ENCODE measurements around the gene CDHR2. TPM values are rescaled to one million over a fixed set of nuclear protein-coding genes. Genes with fewer than 3 reads are reported as not detected.

CDHR2 gene
- total RNA-seq, 2 donors from 2014 or later = 0.37 to 0.89 TPM

DNA sequence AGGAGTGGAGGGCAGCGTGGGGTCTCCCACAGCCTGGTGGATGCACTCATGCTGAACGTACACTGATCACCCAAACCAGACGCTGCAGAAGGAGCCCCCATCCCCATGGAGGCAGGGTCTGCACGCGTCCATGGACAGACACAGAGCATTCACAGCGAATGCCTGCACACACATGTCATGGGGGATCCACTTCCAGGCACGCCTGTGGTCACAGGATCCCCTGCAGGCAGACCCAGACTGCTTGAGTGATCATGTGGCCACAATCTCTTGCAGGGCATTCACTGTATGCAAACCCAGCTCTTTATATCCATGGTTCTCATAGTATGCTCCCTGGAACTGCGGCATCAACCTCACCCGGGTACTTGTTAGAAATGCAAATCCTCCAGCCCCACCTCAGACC lies 75.8 kb downstream of the CDHR2 start:
- Mint-ChIP-seq H3K27ac (no peak overlapping the region), H3K9me3 (no peaks in the 10 kb centered on the region), H3K4me1 (peaks cover 4% of the 10 kb centered on the region), H3K36me3 (ENCODE audit: low read depth) (no peaks in the 10 kb centered on the region), H3K27me3 (ENCODE audit: insufficient read depth) (peaks cover 84% of the 10 kb centered on the region), H3K4me3 (no peak overlapping the region)
- DNase-seq = no peak
- no peak overlapping the region for H3K9ac ChIP-seq (ENCODE audit: extremely low read depth, low read length, poor library complexity, severe bottlenecking)
- H3K27me3 ChIP-seq (ENCODE audit: control insufficient read depth, insufficient read depth, low read length, poor library complexity, severe bottlenecking) = peaks cover 78% of the 10 kb centered on the region
- H3K27ac ChIP-seq (ENCODE audit: low read depth, low read length) = no peak overlapping the region
- no peak overlapping the region for H3K4me3 ChIP-seq (ENCODE audit: low read length)
- no peaks in the 10 kb centered on the region for H3K9me3 ChIP-seq (ENCODE audit: control insufficient read depth, low read length)
- TF ChIP-seq, protein P1, sequence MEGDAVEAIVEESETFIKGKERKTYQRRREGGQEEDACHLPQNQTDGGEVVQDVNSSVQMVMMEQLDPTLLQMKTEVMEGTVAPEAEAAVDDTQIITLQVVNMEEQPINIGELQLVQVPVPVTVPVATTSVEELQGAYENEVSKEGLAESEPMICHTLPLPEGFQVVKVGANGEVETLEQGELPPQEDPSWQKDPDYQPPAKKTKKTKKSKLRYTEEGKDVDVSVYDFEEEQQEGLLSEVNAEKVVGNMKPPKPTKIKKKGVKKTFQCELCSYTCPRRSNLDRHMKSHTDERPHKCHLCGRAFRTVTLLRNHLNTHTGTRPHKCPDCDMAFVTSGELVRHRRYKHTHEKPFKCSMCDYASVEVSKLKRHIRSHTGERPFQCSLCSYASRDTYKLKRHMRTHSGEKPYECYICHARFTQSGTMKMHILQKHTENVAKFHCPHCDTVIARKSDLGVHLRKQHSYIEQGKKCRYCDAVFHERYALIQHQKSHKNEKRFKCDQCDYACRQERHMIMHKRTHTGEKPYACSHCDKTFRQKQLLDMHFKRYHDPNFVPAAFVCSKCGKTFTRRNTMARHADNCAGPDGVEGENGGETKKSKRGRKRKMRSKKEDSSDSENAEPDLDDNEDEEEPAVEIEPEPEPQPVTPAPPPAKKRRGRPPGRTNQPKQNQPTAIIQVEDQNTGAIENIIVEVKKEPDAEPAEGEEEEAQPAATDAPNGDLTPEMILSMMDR (conservative IDR thresholded peaks at IDR 0.05) = no peak
- H3K4me1 ChIP-seq (ENCODE audit: control insufficient read depth, insufficient read depth, low read length) = no peaks in the 10 kb centered on the region
- H3K36me3 ChIP-seq (ENCODE audit: control insufficient read depth, insufficient read depth, low read length) = no peaks in the 10 kb centered on the region
- WGBS, 2 experiments (ENCODE audit: insufficient coverage in 1 of 2, insufficient read length in 1 of 2) = 76 to 79% methylated on average over 6 to 9 of the region's 9 CpGs

DNA sequence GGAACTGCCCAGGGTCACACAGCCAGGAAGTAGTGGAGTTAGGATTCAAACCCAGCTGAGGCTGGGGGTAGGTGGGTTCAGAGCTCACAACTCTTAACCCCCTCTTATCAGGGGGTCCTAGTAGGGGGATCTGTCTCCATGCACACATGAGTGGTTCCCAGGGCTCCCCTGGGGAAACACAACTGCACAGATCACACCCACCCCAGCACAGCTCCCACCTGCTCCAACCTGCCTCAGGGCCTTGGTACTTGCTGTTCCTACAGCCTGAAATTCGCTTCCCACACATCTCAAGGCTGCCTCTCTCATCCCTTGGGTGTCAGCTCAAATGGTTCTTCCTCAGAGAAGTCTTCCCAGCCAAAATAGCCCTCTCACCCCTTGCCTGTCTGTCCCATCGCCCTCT lies 76.4 kb downstream of the CDHR2 start:
- TF ChIP-seq, protein P1 (conservative IDR thresholded peaks at IDR 0.05) = no peak
- no peaks in the 10 kb centered on the region for H3K36me3 Mint-ChIP-seq (ENCODE audit: low read depth)
- no peaks in the 10 kb centered on the region for H3K9me3 Mint-ChIP-seq
- DNase-seq = no peak
- H3K27me3 Mint-ChIP-seq (ENCODE audit: insufficient read depth) = peaks cover 81% of the 10 kb centered on the region
- Histone ChIP-seq H3K27ac (ENCODE audit: low read depth, low read length) (no peak overlapping the region), H3K4me3 (ENCODE audit: low read length) (no peak overlapping the region), H3K9ac (ENCODE audit: extremely low read depth, low read length, poor library complexity, severe bottlenecking) (no peak overlapping the region), H3K36me3 (ENCODE audit: control insufficient read depth, insufficient read depth, low read length) (no peaks in the 10 kb centered on the region), H3K27me3 (ENCODE audit: control insufficient read depth, insufficient read depth, low read length, poor library complexity, severe bottlenecking) (peaks cover 76% of the 10 kb centered on the region), H3K4me1 (ENCODE audit: control insufficient read depth, insufficient read depth, low read length) (no peaks in the 10 kb centered on the region), H3K9me3 (ENCODE audit: control insufficient read depth, low read length) (no peaks in the 10 kb centered on the region)
- no peak overlapping the region for H3K4me3 Mint-ChIP-seq
- H3K27ac Mint-ChIP-seq = no peak overlapping the region
- 91 to 100% methylated on average over 2 of the region's 2 CpGs for WGBS, 2 experiments (ENCODE audit: insufficient coverage in 1 of 2, insufficient read length in 1 of 2)
- peaks cover 2% of the 10 kb centered on the region for H3K4me1 Mint-ChIP-seq

DNA sequence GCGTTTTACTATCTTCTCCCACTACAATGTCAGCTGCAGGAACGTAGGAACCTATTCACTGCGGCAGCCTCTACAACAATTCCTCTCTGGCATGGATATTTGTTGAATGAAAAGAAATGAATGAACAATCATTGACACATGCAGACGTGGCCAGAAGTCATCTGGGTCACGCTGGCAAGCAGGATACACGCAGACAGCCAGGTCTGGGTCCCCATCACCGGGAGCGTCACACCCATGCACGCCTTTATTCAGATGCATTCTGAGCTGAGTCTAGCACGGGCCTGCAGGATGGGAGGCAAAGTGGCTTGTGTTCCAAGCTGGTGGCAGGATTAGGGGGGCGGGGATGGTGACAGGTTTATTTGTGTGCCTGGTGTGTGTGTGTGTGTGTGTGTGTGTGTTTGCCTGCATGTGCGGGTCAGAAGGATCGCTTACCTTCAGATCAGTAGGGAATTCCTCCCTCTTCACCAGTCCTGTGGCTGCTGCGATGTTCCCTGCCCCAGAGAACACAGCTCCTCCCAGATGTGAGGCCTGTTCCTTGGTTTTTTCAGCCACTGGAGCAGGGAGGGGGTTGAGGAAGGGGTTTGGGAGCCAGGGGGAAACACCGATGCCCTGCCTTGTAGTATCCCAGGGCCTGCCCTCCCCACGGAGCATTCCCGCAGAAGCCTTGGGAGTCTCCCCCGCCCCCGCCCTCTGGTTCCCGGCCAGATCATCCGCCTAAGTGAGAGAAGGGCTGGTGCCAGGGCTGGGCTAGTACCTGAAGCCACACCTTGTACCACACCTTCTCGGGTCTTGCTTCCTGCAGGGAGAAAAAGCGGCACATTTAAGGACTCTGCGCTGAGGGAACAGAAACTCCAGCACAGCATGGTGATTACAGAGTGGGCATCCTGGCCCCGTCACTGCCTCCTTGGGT lies 77.1 kb downstream of the CDHR2 start:
- Histone ChIP-seq H3K36me3 (ENCODE audit: control insufficient read depth, insufficient read depth, low read length) (no peaks in the 10 kb centered on the region), H3K27me3 (ENCODE audit: control insufficient read depth, insufficient read depth, low read length, poor library complexity, severe bottlenecking) (peaks cover 76% of the 10 kb centered on the region), H3K9ac (ENCODE audit: extremely low read depth, low read length, poor library complexity, severe bottlenecking) (no peak overlapping the region), H3K9me3 (ENCODE audit: control insufficient read depth, low read length) (no peaks in the 10 kb centered on the region), H3K4me3 (ENCODE audit: low read length) (no peak overlapping the region), H3K27ac (ENCODE audit: low read depth, low read length) (no peak overlapping the region), H3K4me1 (ENCODE audit: control insufficient read depth, insufficient read depth, low read length) (no peaks in the 10 kb centered on the region)
- no peak overlapping the region for H3K27ac Mint-ChIP-seq
- 55 to 75% methylated on average over 9 to 25 of the region's 25 CpGs for WGBS, 2 experiments (ENCODE audit: insufficient coverage in 1 of 2, insufficient read length in 1 of 2)
- peaks cover 81% of the 10 kb centered on the region for H3K27me3 Mint-ChIP-seq (ENCODE audit: insufficient read depth)
- H3K4me3 Mint-ChIP-seq = no peak overlapping the region
- TF ChIP-seq, protein P1 (conservative IDR thresholded peaks at IDR 0.05) = no peak
- no peaks in the 10 kb centered on the region for H3K36me3 Mint-ChIP-seq (ENCODE audit: low read depth)
- DNase-seq = no peak
- peaks cover 4% of the 10 kb centered on the region for H3K4me1 Mint-ChIP-seq
- H3K9me3 Mint-ChIP-seq = no peaks in the 10 kb centered on the region

Measured in endodermal cell (in vitro differentiated cells).